IPS-18c (cell line): ENCODE measurements around the gene GRSF1.
"Not testable (repeated sequence)": the region's sequence is repeated elsewhere in the genome, so short reads cannot be mapped to it uniquely, and the experiment has no call there.

ENCODE experiments used
- H3K4me3 ChIP-seq: 2 replicates; pipeline ENCODE4 v1.7.0; 2013; ENCODE audit warnings: low read depth, mild to moderate bottlenecking, low read length, moderate library complexity; ENCODE audit not compliant: insufficient read depth
- H3K9me3 ChIP-seq: one replicate; pipeline ENCODE4 v1.6.1; 2013; ENCODE audit warnings: mild to moderate bottlenecking, low read length, moderate library complexity; ENCODE audit not compliant: control insufficient read depth, insufficient read depth

Gene GRSF1

DNA sequence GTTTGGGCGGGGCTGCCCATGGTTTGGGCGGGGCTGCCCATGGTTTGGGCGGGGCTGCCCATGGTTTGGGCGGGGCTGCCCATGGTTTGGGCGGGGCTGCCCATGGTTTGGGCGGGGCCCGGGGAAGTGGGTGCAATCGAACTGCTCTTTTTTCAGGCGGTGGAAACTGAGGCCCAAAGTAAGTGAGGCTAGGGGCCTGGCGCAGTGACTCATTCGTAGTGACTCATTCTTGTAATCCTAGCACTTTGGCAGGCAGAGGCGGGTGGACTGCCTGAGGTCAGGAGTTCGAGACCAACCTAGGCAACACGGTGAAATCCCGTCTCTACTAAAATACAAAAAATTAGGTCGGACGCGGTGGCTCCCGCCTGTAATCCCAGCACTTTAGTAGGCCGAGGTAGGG lies 447 bp upstream of the GRSF1 start:
- not testable (repeated sequence) for H3K9me3 ChIP-seq, H3K4me3 ChIP-seq

DNA sequence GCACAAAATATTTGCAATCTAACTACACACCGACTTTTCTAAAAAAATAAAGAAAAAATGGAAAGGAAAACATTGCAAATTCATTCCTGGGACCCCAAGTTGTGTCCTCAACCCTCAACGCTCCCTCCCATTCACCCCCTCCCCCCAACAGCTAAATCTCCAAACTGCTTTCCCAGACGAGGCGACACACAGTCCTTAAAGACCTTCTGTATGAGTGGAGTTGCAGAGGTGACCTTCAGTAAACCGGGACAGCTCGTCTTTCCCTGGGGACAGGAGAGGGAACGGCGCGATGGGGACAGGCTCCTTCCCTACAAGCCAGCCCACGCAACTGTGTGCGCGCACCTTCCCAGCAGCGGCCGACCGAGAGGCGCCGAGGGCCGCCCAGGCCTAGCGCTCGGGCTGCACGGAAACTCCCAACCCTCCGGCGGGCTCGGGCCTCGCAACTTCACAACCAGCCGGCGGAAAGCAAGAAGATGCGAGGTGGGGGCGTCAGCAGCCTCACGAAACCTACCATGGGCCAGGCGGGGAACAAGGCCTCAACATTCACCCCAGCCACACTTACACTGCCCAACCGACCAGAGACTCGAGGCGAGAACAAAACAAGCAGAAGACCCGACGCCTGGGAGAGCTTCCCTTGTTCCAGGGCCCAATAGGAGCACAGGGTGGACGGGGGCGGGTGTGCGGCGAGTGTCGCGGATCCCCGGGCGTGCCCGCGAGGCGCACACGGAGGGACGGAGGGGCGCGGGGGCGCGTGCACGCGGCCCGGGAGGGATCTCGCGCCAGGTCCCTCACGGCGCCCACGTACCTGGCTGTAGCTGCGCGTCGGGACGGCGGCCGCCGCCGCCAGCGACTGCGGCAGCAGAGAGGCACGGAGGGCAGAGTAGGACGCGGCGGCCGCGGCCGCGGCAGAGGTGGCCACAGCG lies 763 bp downstream of the GRSF1 start:
- H3K9me3 ChIP-seq: peaks cover 2% of the 10 kb centered on the region
- peak overlapping the region; percentile 90 for H3K4me3 ChIP-seq

DNA sequence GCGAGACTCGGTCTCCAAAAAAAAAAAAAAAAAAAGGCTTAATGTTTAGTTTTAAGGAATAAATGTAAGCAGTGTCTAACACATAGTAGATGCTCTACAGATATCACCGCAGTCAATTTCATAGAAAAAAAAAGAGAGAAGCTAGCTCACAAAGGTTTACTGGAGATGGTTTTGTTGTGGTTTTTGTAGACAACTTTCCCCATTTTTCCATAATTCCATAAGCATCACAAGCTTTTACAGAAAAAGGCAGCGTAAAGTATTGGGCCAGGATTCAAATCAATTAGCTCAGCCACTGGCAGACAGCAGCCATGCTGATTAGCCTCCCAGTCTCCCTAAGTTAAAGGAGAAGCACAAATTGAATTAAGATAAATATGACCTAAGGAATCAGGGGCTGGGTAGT lies 1.5 kb downstream of the GRSF1 start:
- peaks cover 2% of the 10 kb centered on the region for H3K9me3 ChIP-seq
- H3K4me3 ChIP-seq: peak overlapping the region; percentile 90

DNA sequence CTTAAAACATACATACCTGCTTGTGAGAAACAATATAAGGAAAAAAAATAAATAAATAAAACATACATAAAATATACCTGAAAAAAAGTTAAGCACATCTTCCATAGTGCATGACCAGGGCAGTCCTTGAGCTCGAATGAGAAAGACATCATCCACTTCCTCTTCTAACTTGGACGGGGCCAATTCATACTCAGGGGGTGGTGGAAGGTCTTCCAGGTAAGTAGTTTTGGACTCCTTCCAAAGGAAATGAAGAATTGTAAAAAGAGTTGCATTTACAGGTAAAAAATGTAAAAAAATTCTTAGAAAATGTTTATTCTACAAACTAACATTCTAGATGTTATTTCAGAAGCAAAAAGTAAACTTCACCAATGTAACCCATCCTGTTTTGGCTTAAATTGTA lies 3.6 kb downstream of the GRSF1 start:
- H3K9me3 ChIP-seq: peaks cover 2% of the 10 kb centered on the region
- no peak overlapping the region for H3K4me3 ChIP-seq

DNA sequence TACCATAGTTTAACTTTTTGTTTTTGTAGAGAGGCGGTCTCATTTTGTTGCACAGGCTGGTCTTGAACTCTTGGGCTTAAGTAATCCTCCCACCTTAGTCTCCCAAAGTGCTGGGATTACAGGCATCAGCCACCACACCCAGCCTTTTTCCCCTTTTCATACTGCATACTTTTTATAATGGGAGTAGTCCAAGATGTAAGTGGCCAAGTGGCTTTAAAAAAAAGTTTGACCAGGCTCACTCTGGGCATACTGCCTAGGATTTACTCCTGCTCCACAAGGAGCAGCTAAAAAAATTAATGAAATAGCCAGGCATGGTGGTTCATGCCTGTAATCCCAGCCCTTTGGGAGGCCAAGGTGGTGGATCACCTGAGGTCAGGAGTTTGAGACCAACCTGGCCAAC lies 6.0 kb downstream of the GRSF1 start:
- no peaks in the 10 kb centered on the region for H3K9me3 ChIP-seq
- no peak overlapping the region for H3K4me3 ChIP-seq

DNA sequence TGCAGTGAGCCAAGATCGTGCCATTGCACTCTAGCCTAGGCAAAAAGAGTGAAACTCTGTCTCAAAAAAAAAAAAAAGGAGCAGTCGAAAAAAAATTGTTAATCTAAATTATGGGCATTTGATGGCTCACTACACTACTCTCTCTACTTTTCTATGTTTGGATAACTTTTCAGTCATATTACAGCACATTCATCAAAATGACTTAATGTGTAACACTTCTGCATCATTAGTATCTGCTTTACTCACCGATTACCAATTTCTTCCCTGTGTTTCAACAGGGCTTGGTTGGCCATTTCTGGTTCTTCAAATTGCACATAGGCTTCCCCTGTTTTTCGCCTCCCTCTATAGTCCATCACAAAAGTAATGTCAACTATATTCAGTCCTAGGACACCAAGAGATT lies 8.4 kb downstream of the GRSF1 start:
- no peak overlapping the region for H3K4me3 ChIP-seq
- H3K9me3 ChIP-seq: no peaks in the 10 kb centered on the region

DNA sequence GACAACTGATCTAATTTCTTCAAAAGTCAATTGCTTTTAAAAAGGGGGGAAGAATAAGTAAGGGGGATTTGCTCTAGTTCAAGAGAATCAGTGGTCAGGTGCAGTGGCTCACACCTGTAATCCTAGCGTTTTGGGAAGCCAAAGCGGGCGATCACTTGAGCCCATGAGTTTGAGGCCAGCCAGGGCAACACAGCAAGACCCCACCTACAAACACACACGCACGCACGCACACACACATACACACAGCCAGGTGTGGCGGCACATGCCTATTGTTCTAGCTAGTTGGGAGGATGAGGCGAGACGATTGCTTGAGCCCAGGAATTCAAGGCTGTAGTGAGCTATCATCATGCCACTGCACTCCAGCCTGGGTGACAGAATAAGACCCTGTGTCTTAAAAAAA lies 9.6 kb downstream of the GRSF1 start:
- Histone ChIP-seq H3K9me3 (no peaks in the 10 kb centered on the region), H3K4me3 (no peak overlapping the region)

DNA sequence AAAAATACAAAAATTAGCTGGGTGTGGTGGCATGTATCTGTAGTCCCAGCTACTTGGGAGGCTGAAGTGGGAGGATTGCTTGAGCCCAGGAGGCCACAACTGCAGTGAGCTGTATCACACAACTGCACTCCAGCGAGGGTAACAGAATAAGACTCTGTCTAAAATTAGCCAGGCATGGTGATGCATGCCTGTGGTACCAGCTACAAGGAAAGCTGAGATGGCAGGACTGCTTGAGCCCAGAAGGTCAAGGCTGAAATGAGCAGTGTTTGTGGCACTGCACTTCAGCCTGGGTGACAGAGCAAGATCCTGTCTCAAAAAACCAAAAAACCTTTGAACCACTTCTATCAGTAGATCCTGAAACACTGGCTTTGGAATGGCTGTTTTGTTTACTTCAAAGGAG lies 10.2 kb downstream of the GRSF1 start:
- H3K9me3 ChIP-seq: no peaks in the 10 kb centered on the region
- H3K4me3 ChIP-seq: no peak overlapping the region

DNA sequence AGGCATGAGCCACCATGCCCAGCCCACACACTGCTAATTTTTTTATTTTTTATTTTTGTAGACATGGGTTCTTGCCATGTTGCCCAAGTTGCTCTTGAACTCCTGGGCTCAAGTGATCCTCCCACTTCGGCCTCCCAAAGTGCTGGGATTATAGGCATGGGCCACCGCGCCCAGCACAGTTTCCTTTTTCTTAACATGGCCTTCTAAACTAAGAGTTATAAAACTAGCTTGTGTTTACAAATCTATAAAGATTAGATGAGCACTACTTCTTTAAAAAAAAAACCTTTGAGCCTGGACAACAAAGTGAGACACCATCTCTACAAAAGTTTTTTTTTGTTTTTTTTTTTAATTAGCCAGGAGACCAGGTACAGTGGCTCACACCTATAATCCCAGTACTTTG lies 10.7 kb downstream of the GRSF1 start:
- H3K9me3 ChIP-seq: no peaks in the 10 kb centered on the region
- no peak overlapping the region for H3K4me3 ChIP-seq

DNA sequence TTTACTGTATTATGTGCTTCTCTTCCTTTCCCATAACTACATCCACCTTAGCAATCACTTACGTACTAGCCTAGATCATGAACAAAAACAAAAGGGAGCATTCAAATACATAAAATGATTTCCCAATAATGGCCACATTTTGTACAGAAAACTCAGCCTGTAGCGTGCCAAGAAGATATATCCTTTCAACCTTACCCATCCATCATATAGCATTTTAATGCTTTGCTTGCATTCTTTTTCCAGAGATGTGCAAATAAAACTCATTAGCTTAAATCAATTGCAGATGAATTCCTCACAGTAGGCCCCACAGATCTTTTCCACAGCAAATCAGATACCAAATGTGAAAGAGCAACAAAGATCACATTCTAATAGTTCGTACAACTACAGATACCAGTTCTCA lies 20.8 kb downstream of the GRSF1 start:
- no peak overlapping the region for H3K4me3 ChIP-seq

DNA sequence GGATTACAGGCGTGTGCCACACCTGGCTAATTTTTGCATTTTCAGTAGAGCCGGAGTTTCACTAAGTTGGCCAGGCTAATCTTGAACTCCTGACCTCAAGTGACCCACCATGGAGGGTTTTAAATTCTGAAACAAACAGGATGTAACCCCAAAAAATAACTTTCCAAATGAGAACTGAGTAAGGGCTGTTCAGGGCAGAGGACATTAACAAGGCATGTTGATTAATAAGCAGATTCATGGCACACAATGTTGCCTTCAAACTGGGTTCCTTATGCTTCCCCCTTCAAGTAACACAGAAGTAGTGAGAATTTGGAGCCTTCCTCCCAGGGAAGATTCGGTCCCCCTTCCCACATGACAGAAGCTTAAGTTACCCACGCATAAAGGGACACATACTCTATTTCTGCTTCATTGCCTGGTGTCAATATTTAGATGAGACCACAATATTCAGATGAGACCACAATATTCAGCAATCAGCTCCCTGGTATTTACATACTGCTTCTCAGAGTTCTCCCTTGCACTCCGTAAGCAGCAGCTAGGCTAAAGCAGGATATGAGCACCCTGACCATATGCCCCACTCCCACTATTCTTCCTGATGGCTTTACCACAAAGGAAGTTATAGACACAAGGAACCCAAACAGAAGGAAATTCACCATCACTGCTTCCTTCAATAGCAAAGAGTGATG lies 21.4 kb downstream of the GRSF1 start:
- H3K9me3 ChIP-seq: no peaks in the 10 kb centered on the region
- no peak overlapping the region for H3K4me3 ChIP-seq

More for the DNA sequence above, 20.8 kb downstream of the GRSF1 start:
- H3K9me3 ChIP-seq: no peaks in the 10 kb centered on the region

DNA sequence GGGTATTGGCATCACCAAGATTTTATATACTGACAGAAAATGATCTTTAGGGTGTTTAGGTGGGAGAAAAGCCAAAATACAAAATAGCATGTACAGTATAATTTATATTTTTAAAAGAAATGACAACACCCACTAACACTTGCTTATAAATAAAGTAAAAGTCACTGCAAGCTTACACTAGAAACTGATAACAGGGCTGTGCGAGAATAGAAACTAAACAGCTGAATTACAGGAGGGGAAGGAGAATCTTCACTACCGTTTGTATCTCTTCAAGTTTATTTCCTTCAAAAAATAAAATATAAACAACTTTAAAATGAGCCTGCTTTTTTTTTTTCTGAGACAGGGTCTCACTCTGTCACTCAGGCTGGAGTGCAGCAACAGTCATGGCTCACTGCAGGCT lies 22.8 kb downstream of the GRSF1 start:
- H3K9me3 ChIP-seq: no peaks in the 10 kb centered on the region
- no peak overlapping the region for H3K4me3 ChIP-seq

DNA sequence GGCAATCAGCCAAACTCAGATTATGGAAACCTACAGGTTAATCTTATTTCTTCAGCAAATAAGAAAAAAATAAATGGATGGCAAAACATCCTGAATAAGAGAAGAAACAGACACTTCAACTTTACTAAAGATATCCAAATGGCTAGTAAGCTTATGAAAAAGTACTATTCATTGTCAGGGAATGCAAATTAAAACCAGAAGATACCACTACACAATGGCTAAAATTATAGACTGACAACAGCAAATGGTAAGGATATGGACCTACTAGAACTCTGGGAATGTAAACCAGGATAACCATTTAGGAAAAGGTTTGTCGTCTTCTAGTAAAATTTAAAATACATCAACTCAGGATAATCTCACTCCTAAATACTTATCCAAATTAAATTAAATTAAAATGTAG lies 24.3 kb downstream of the GRSF1 start:
- no peak overlapping the region for H3K4me3 ChIP-seq
- H3K9me3 ChIP-seq: no peaks in the 10 kb centered on the region

DNA sequence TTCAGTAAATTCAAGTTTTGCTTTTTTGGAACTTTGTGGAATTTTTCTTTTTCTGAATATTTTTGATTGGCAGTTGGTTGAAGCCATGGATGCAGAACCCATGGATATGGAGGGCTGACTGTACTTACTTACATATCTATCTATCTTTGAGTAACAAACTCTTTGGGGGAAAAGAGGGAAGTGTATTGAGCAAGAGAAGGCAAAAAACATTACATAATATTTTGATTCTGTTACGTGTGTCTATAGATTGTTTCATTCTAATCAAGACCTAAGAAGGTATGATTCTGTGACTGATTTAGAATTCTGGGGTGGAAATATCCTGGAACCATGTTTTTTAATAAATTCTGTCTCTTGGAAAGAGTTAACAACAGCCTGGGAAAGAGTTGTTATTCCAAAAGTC lies 31.5 kb downstream of the GRSF1 start:
- H3K9me3 ChIP-seq: peaks cover 2% of the 10 kb centered on the region
- H3K4me3 ChIP-seq: no peak overlapping the region

DNA sequence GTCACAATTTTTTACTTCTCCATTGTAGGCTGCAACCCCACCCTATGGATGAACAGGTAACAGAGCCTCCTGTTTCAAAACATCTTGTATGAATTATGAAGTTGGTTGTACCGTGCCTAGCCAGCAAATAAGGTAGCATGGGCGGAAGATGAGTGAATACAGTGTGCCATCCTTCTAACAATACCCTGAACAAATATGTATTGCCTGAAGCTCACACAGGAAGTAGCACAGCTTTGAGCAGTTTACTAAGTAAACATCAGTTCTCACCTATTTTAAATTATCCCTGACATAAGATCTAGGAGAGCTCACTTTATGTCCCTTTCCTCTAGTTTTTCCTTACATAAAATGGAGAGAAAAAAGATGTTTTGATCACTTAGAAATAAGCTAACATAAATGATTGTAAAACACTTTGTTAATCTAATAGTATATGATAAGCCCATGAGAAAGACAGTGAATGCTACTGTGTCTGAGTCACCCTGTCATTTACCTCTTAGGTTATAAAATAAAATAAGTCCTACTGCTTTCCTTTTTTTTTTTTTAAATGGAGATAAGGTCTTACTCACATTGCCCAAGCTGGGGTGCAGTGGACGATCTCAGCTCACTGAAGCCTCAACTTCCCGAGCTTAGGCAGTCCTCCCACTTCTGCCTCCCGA lies 36.6 kb downstream of the GRSF1 start:
- H3K4me3 ChIP-seq: no peak overlapping the region
- H3K9me3 ChIP-seq: peaks cover 2% of the 10 kb centered on the region

DNA sequence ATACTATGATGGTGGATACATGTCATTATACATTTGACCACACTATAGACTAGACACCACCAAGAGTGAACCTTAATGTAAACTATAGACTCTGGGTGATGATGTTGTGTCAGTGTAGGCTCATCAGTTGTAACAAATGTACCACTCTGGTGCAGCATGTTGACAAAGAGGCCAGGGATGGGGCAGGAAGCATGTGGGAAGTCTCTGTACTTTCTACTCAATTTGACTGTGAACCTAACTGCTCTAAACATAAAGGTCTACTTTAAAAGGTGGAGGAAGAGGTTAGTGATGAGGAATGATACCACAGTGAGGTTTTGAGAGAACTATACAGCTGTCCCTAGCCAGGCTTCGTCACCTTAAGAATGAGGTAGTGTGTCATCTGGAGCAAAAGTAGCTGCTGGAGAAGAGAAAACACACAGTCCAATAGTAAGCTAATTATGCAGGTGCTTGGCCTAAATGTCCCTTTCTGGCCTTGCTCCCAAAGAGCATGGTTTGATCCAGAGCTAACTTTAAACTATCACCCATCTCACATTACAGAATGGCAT lies 38.4 kb downstream of the GRSF1 start:
- Histone ChIP-seq H3K9me3 (peaks cover 2% of the 10 kb centered on the region), H3K4me3 (no peak overlapping the region)

DNA sequence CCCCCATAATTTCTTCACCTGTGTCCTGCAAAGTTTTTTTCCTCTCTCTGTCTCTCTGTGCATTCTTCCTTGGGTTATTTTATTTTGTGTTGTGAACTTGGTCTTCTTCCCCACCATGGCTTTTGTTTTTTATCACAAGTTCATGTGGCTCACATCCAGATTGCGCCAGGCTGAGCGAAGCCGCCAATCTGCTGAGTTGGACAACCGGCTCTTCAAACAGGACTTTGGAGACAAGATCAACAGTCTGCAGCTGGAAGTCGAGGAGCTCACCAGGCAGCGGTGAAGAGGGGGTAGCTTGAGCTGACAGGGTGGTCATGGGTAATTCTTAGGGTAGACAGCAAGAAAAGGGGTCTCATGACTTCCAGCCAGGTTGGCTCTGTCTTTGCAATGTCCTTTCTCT lies 46.1 kb downstream of the GRSF1 start:
- Histone ChIP-seq H3K9me3 (no peaks in the 10 kb centered on the region), H3K4me3 (no peak overlapping the region)

DNA sequence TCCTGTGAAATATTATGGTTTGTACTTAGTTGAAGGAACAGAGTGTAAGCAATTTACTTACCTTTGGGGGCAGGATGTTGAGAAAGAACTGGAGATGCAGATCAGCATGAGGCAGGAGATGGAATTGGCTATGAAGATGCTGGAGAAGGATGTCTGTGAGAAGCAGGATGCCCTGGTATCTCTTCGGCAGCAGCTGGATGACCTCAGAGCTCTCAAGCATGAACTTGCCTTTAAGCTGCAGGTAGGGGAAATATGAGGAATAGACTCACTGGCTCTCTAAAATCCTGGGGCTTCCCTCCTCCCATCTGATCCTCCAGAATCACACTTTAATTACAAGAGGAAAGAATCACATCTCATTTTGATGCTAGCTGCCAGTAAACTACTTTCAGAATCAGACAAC lies 51.0 kb downstream of the GRSF1 start:
- no peak overlapping the region for H3K4me3 ChIP-seq
- H3K9me3 ChIP-seq: no peaks in the 10 kb centered on the region
